Stimulated activated CD4-positive, alpha-beta T cell treated with anti-CD3 and anti-CD28 coated beads, Interleukin-15, amount 100 ng/mL, for 1 hour (primary cell): ENCODE results near the gene TNC.
"Not testable (repeated sequence)": the region's sequence is repeated elsewhere in the genome, so short reads cannot be mapped to it uniquely, and the experiment has no call there.

Source experiments
- DNase-seq, 2 donors: peaks; one replicate each; pipeline ENCODE4 v3.0.0-alpha.2; 2020; ENCODE audit warnings: low read depth in 1 of 2, low spot score in 1 of 2

TNC gene

GRCh38 chr9:115135821-115136778, 18.1 kb upstream of the TNC start:
- no peak for DNase-seq

- no peak for DNase-seq
Measured at GRCh38 chr9:115134941-115135340, 17.0 kb upstream of the TNC start.

- no peak for DNase-seq
Measured at GRCh38 chr9:115133649-115134048, 15.7 kb upstream of the TNC start.

- no peak for DNase-seq
Measured at GRCh38 chr9:115132648-115133047, 14.7 kb upstream of the TNC start.

- DNase-seq: no peak
Measured at GRCh38 chr9:115130176-115130575, 12.2 kb upstream of the TNC start.

- not testable (repeated sequence) for DNase-seq
Measured at GRCh38 chr9:115128726-115129125, 10.8 kb upstream of the TNC start.

GRCh38 chr9:115127191-115127817, 9.3 kb upstream of the TNC start:
- DNase-seq: no peak

GRCh38 chr9:115126404-115126803, 8.4 kb upstream of the TNC start:
- DNase-seq: no peak

- no peak for DNase-seq
Measured at GRCh38 chr9:115122937-115123336, 5.0 kb upstream of the TNC start.

GRCh38 chr9:115121181-115121580, 3.2 kb upstream of the TNC start:
- no peak for DNase-seq

GRCh38 chr9:115118879-115119218, 892 bp upstream of the TNC start:
- DNase-seq: no peak

GRCh38 chr9:115116421-115117284, 1.3 kb downstream of the TNC start:
- no peak for DNase-seq

GRCh38 chr9:115115924-115116323, 2.0 kb downstream of the TNC start:
- DNase-seq: no peak

GRCh38 chr9:115115117-115115880, 2.7 kb downstream of the TNC start:
- DNase-seq: no peak

- DNase-seq: no peak
Measured at GRCh38 chr9:115114546-115114945, 3.4 kb downstream of the TNC start.

- no peak for DNase-seq
Measured at GRCh38 chr9:115114084-115114483, 3.9 kb downstream of the TNC start.

GRCh38 chr9:115111874-115112273, 6.1 kb downstream of the TNC start:
- no peak for DNase-seq

GRCh38 chr9:115109486-115109885, 8.5 kb downstream of the TNC start:
- DNase-seq: no peak

- DNase-seq: no peak
Measured at GRCh38 chr9:115107701-115108100, 10.3 kb downstream of the TNC start.

- no peak for DNase-seq
Measured at GRCh38 chr9:115106642-115107041, 11.3 kb downstream of the TNC start.

- DNase-seq: no peak
Measured at GRCh38 chr9:115106001-115106400, 12.0 kb downstream of the TNC start.
